GM21737 (cell line): Measurements from ENCODE around the gene TXNRD2.

Experiments used
- ATAC-seq: cut with Tn5 transposase; IDR thresholded peaks from one replicate; pipeline ENCODE4 v1.9.1; 2021; ENCODE audit warnings: mild to moderate bottlenecking, moderate library complexity; ENCODE audit not compliant: unreplicated experiment

The TXNRD2 gene

GRCh38 chr22:19866665-19867009 is 75.0 kb downstream of the TXNRD2 start:
- ATAC-seq = no peak

- no peak for ATAC-seq
Measured at GRCh38 chr22:19865141-19865829, 76.3 kb downstream of the TXNRD2 start.

GRCh38 chr22:19864538-19865106 is 77.0 kb downstream of the TXNRD2 start:
- no peak for ATAC-seq

- no peak for ATAC-seq
Measured at GRCh38 chr22:19863571-19863970, 78.0 kb downstream of the TXNRD2 start.

GRCh38 chr22:19862619-19863246 is 78.9 kb downstream of the TXNRD2 start:
- no peak for ATAC-seq

GRCh38 chr22:19859861-19860510 is 81.6 kb downstream of the TXNRD2 start:
- ATAC-seq = no peak

GRCh38 chr22:19857382-19857781 is 84.2 kb downstream of the TXNRD2 start:
- ATAC-seq = no peak

- ATAC-seq = peak; percentile 23
Measured at GRCh38 chr22:19855504-19856409, 85.9 kb downstream of the TXNRD2 start.

GRCh38 chr22:19854778-19855503 is 86.7 kb downstream of the TXNRD2 start, which contains the start of the genes GNB1L and RTL10:
Gene GNB1L (minus strand): TSS chr22:19854874. CDS start chr22:19821355, 33,519 bp downstream.
Gene RTL10 (minus strand): TSS chr22:19854874. CDS start chr22:19852261, 2,613 bp downstream.
- peak; percentile 84 for ATAC-seq

GRCh38 chr22:19853879-19854777 is 87.5 kb downstream of the TXNRD2 start:
- ATAC-seq = no peak

- no peak for ATAC-seq
Measured at GRCh38 chr22:19853058-19853878, 88.3 kb downstream of the TXNRD2 start.

- no peak for ATAC-seq
Measured at GRCh38 chr22:19852177-19852781, 89.3 kb downstream of the TXNRD2 start.

- ATAC-seq = no peak
Measured at GRCh38 chr22:19851291-19852176, 90.1 kb downstream of the TXNRD2 start.

GRCh38 chr22:19850763-19851109 is 90.9 kb downstream of the TXNRD2 start:
- ATAC-seq = no peak

- ATAC-seq = no peak
Measured at GRCh38 chr22:19849835-19850762, 91.5 kb downstream of the TXNRD2 start.
